ENCODE results near the gene IRAK3. TPM values are rescaled to one million over a fixed set of nuclear protein-coding genes. Genes with fewer than 3 reads are reported as not detected.
"Not testable (repeated sequence)": the region's sequence is repeated elsewhere in the genome, so short reads cannot be mapped to it uniquely, and the experiment has no call there.

Gene IRAK3
- polyA plus RNA-seq, 12 donors: 4.3 to 8.7 (median 6.2) TPM; not detected in 1

- no peak for DNase-seq
Measured at GRCh38 chr12:66210840-66211239, 21.8 kb downstream of the IRAK3 start.

DNA sequence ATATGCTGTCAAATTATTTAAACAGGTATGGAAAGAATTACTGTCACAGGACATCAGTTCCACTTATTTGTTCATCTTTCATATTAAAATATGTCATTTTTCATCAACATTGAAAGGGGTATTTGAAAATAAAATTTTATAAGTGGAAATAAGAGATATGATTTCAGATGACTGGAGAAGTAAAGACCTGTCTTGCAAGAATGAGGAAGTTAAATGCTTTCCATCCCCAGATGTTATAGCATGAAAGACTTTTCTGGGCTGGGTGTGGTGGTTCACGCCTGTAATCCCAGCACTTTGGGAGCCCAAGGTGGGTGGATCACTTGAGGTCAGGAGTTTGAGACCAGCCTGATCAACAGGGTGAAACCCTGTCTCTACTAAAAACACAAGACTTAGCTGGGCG lies 22.6 kb downstream of the IRAK3 start:
- DNase-seq: not testable (repeated sequence)

DNA sequence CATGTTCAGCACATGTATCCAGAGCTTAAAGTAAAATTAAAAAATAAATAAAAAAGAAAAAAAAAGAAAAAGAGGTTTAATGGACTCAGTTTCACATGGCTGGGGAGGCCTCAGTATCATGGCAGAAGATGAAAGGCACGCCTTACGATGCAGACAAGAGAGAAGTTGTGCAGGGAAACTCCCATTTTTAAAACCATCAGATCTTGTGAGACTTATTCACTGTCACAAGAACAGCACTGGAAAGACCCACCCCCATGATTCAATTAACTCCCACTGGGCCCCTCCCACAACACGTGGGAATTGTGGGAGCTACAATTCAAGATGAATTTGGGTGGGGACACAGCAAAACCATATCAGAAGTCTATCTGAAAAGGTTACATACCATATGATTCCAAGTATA lies 24.0 kb downstream of the IRAK3 start:
- not testable (repeated sequence) for DNase-seq

DNA sequence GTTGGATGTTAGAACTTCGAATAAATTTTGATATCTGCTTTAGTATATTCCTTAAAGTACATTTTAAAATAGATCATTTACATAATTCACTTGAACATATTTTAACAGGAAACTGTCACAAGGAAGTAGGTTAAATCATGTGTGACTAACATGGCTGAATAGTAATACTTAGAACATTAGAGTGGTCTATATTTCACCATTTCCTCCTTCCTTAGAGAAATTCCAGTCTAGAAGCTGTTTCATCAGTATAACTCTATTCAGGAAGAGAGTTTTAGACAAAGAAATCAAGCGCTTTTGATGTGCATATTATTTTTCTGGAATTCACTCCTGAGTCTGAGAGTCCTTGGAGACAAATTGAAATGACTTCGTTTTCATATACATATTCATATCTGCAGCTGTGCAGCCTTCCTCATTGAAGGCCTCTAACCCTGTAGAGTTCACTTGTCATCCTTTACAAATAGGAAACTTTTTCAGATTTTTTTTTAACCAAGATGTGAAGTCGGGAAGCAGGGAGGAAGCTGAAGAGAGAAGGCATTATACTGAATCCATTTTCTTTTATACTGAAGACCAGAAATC lies 28.4 kb downstream of the IRAK3 start:
- DNase-seq: no peak

GRCh38 chr12:66228462-66228861 lies 39.4 kb downstream of the IRAK3 start:
- no peak for DNase-seq

GRCh38 chr12:66232263-66232662 lies 43.2 kb downstream of the IRAK3 start:
- DNase-seq: no peak

GRCh38 chr12:66234037-66234693 lies 45.2 kb downstream of the IRAK3 start:
- not testable (repeated sequence) for DNase-seq

- peak; percentile 50 for DNase-seq
Measured at GRCh38 chr12:66234773-66235625, 46.0 kb downstream of the IRAK3 start.

- DNase-seq: no peak
Measured at GRCh38 chr12:66235626-66236281, 46.7 kb downstream of the IRAK3 start.

- DNase-seq: not testable (repeated sequence)
Measured at GRCh38 chr12:66236282-66236675, 47.3 kb downstream of the IRAK3 start.

DNA sequence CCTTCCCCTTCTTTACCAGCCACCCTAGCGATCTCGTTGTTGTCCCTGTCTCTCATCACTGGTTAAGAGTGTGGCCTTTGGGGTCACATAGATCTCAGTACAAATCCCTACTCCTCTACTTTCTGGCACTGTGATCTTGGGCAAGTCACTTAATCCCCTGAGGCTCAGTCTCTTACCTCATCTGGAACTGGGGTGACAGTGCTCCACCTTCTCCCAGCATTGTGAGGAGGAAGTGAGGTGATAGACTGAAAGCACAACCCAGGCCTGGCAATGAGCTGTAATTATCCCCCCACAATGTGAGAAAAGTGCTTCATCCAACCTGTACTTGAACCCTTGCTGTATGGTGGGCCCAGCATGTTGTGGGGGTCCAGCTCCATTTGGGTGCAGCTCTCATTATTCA lies 48.0 kb downstream of the IRAK3 start:
- no peak for DNase-seq

- DNase-seq: no peak
Measured at GRCh38 chr12:66237505-66238175, 48.6 kb downstream of the IRAK3 start.

DNA sequence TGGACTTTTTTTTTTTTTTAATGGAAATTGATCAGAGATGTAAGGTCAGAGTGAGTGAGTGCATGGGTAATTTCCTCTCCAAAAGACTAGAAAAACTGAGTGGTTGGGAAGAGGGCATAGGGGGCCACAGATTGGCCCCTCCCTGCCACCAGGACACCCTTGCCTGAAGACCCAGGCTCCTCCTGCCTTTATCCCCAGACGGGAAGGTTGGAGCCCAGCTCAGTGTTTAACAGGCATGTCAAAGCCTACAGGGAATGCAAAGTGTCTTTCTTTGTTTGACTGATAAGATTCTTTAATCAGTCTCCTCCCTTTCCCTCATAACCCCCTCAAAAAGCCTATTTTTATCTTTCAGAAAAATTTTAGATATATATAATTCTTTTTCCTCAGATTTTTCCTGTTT lies 50.3 kb downstream of the IRAK3 start:
- no peak for DNase-seq

DNA sequence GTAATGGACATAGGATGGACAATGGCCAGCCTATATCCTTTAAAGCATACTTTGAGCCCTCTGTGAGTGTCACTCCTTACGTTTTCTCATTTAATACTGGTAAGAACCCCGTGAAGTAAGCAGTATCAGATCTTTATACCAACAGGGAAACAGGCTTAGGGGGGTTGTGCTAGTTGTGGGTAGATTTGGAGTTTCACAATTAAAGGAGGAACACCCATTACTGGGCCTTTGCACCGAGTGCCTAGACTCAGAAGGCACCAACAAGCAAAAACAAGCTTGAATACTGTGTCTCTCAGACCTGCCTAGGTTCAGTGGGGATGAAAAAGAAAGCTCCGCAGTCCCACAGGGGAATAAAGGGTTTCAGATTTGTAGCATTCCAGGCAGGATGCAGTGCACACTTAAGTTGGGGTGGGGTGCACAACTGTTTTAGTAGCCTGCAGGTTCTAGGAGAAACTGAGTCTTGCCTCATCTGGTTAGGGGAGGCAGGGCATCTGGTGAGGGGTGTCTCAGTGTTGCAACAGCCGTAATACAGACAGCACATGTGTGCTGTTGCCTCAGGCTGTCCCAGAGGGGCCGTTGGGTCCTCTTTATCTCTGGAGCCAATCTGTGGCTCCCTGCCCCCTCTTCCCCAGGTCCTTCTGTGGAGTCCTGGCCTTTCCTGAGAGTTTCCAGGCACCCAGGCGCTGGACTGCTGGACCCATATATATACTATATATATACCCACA lies 51.2 kb downstream of the IRAK3 start:
- DNase-seq: no peak

DNA sequence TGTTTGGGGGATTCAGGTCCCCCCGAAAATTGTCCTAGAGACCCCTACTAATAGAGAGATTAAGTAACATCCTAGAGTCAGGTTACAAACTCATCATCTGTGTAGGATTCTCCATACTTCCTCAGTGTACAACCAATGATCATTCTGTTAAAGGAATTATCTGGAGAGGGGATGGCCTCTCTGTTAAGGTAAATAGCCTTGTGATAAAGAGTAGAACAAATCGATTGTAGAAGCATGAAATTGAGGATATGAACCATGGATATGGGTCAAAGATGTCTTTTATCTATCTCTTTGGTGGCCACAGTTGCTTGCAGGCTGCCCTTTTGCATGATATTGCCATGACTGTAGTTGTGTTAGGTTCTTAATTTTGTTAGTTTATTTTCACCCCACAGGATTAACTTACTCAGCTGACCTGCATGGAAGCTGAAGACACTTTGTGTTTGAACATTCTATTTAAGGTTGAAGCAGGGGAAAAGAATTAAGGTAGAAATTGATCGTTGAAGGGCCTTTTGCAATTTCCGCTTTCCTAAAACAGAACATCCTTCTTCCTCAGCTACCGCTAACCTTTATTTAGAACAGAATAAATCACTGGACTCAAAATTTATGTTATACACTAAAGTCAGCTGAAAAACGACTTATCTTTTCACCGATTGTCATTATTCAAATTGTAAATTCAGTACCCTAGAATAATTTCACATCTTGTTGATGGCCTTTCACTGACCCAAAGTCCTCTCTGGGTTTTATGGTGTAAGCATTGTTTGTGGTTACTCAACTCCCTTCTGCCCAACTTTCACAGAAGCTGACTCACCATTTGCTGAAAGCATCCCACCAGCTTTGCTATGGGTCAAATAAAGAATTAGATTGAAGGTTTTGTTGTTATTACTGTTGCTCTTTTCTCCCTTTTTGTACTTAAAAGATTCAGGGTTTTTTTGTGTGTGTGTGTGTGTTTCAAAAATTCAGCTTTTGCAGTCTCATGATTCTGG lies 52.3 kb downstream of the IRAK3 start:
- DNase-seq: no peak

DNA sequence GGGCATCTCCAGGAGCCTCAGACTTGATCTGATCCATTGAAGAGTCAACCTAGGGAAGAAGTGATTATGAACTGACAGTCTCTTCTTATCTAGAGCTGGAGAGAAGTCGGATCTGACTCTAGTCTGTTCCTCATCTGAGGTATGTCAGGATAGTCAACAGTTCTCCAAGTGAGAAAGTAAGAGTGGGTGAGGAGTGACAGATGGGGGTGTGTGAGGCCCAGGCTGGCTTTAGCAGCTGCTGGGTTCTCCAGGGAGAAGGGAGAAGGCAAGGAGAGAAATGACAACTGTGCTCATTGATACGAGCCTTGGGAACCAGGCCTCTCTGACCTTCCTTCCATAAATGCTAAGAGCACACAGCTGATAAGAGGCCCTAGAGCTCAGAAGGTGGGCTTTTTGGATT lies 53.3 kb downstream of the IRAK3 start:
- DNase-seq: no peak

GRCh38 chr12:66243911-66244310 lies 54.9 kb downstream of the IRAK3 start:
- no peak for DNase-seq

- DNase-seq: no peak
Measured at GRCh38 chr12:66244446-66244845, 55.4 kb downstream of the IRAK3 start.

GRCh38 chr12:66247741-66248140 lies 58.7 kb downstream of the IRAK3 start:
- no peak for DNase-seq

DNA sequence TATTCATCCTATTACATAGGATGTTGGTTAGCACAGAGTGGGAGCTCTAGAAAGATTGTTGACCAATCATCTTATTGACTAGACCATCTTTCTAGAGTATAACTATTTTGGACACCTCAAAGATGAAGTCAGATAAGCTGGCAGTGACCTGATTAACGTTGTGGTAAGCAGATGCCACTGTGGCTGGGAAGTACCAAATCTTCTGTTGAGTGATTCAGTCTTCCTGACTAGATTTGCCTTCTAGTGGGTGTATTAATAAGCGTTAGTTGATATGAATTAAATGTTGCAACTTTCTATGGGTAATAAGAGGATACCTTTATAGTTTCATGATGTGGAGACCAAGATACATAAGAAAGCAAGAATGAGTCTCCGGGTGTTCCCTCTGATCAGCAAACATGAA lies 62.0 kb downstream of the IRAK3 start:
- no peak for DNase-seq
